Skeletal muscle satellite cell (primary cell): ENCODE measurements around the gene TMEM247.

Experiments used
- H3K27me3 ChIP-seq: 2 replicates; pipeline ENCODE4 v1.7.0; 2013; ENCODE audit warnings: low read length; ENCODE audit not compliant: control insufficient read depth, insufficient read depth
- H3K36me3 ChIP-seq: 2 replicates; pipeline ENCODE4 v1.7.0; 2013; ENCODE audit warnings: mild to moderate bottlenecking, control low read depth, low read length; ENCODE audit not compliant: insufficient read depth
- H3K4me1 ChIP-seq: 2 replicates; pipeline ENCODE4 v1.7.0; 2013; ENCODE audit warnings: low read length; ENCODE audit not compliant: control insufficient read depth, insufficient read depth
- H3K4me2 ChIP-seq: 2 replicates; pipeline ENCODE4 v1.7.0; 2013; ENCODE audit warnings: mild to moderate bottlenecking, low read length
- H3K4me3 ChIP-seq: 2 replicates; pipeline ENCODE4 v1.7.0; 2013; ENCODE audit warnings: low read length
- H3K9ac ChIP-seq: 2 replicates; pipeline ENCODE4 v1.7.0; 2013; ENCODE audit warnings: mild to moderate bottlenecking, low read depth, low read length, moderate library complexity
- H3K9me3 ChIP-seq: replicated peaks from 2 replicates; pipeline ENCODE4 v1.7.0; 2013; ENCODE audit warnings: mild to moderate bottlenecking, control low read depth, low read length

The TMEM247 gene

DNA sequence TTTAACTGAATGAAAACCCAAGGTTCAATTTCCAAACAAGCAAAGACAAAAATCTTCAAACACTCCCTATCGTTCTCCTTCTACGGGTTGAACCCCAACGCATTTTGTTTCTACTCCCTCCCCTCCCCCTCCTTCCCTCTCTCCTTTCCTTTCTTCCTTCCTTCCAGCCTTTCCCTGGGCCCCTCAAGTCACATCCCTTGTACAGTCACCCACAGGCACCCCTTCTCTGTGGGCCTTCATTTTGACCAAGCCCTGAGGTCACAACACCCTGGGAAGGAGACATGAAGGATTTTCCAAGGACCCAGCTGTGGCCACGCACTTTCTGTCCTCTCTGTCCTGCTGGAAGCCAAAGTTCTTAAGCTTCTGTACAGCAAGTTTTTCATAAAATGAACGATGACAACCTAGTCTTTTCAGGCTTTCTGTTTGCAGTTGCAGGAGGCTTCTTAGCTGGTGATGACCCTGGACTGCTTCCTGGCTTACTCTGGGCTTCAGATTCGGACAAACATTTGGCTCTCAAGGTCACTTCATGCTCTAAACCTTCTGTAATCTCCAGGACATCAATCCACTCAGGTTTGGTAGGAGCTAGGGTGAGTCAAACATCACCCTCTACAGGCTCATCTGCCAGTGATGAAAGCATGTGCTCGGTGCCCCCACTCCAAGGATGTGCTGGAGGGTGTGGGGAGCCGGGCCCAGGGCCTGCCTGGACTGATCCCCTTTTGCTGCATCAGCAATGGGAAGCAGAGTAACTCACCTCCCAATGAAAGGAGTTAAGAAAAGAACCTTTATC lies 25.5 kb downstream of the TMEM247 start:
- Histone ChIP-seq H3K36me3 (no peaks in the 10 kb centered on the region), H3K4me2 (no peak overlapping the region), H3K4me3 (no peak overlapping the region), H3K4me1 (no peaks in the 10 kb centered on the region), H3K27me3 (no peaks in the 10 kb centered on the region), H3K9me3 (no peaks in the 10 kb centered on the region), H3K9ac (no peak overlapping the region)

GRCh38 chr2:46505472-46505783 lies 26.1 kb downstream of the TMEM247 start:
- H3K4me1 ChIP-seq: no peaks in the 10 kb centered on the region
- no peaks in the 10 kb centered on the region for H3K27me3 ChIP-seq
- H3K4me3 ChIP-seq: no peak overlapping the region
- no peak overlapping the region for H3K4me2 ChIP-seq
- H3K9me3 ChIP-seq: no peaks in the 10 kb centered on the region
- no peak overlapping the region for H3K9ac ChIP-seq
- H3K36me3 ChIP-seq: no peaks in the 10 kb centered on the region

DNA sequence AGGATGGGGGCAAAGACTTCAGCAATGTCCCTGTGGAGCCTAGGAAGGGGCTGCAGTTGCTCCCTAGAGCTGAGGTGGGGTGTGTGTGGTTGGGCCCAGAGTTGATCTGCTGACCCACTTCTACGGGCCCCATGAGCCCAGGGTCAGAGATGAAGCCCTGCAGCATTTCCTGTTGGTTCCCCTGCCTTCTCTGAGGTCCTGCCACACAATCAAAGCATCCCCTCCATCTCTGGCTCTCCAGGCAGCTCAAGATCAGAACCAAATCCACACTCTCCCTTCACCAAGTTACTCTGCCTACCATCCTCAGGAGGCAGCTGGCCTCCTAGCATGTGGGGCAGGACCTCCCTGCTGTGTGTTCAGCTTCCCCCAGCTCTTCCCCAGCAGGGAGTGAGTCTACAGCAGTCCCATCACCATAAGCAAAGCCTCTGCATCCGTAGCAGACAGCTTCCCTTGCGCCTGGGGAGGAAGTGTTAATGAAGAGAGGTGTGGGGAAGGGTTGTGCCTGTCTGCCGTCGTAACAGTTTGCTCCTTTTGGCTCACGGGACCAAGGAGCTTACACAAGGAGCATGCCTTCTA lies 26.9 kb downstream of the TMEM247 start:
- no peak overlapping the region for H3K4me2 ChIP-seq
- no peaks in the 10 kb centered on the region for H3K4me1 ChIP-seq
- H3K4me3 ChIP-seq: no peak overlapping the region
- no peaks in the 10 kb centered on the region for H3K27me3 ChIP-seq
- no peaks in the 10 kb centered on the region for H3K9me3 ChIP-seq
- H3K9ac ChIP-seq: no peak overlapping the region
- H3K36me3 ChIP-seq: no peaks in the 10 kb centered on the region

- no peak overlapping the region for H3K4me2 ChIP-seq
- no peak overlapping the region for H3K9ac ChIP-seq
Observed at GRCh38 chr2:46508312-46508711, 28.9 kb downstream of the TMEM247 start.

DNA sequence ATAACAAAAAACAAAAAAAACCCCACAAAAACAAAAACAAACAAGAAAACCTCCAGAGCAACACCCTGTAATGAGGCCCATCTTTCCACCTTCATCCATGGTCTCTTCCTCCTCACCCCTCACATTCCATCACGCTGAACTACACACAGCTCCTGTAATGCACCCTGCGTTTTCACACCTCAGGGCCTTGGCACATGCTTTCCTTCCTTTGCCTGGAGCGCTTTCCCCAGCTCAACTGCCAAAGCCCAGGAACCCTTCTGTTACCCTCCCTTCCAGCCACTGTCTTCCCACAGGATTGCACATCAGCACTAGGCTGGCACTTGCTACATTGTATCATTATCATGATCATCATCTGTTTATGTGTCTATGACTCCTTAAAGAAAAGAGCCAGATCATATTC lies 29.4 kb downstream of the TMEM247 start:
- H3K4me2 ChIP-seq: no peak overlapping the region
- no peak overlapping the region for H3K9ac ChIP-seq
- no peak overlapping the region for H3K4me3 ChIP-seq

More at GRCh38 chr2:46508312-46508711, 28.9 kb downstream of the TMEM247 start:
- no peaks in the 10 kb centered on the region for H3K36me3 ChIP-seq
- H3K4me3 ChIP-seq: no peak overlapping the region
- H3K27me3 ChIP-seq: no peaks in the 10 kb centered on the region
- no peaks in the 10 kb centered on the region for H3K9me3 ChIP-seq
- no peaks in the 10 kb centered on the region for H3K4me1 ChIP-seq

DNA sequence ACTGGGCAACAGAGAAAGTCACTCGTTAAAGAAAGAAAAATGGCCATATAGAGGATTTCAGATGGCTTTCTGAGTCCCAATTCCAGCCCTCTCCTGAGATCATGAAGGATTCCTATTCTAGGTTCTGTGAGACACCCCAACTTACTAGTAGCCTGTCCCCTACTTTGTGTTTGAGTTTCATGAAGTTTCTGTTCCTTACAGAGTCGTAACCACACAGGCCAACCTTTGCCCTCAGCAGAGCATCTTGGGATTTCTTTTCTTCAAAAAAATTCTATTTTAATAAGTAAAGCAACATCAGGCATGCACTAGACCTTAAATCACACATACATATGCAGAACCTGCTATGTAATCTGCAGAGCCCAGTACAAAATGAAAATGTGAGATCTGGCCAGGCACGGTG lies 30.4 kb downstream of the TMEM247 start:
- H3K4me3 ChIP-seq: no peak overlapping the region

More for the DNA sequence above, 29.4 kb downstream of the TMEM247 start:
- Histone ChIP-seq H3K27me3 (no peaks in the 10 kb centered on the region), H3K9me3 (no peaks in the 10 kb centered on the region), H3K4me1 (no peaks in the 10 kb centered on the region), H3K36me3 (no peaks in the 10 kb centered on the region)

GRCh38 chr2:46510598-46511177 lies 31.3 kb downstream of the TMEM247 start:
- Histone ChIP-seq H3K4me3 (no peak overlapping the region), H3K4me2 (no peak overlapping the region), H3K9ac (no peak overlapping the region), H3K27me3 (no peaks in the 10 kb centered on the region), H3K4me1 (no peaks in the 10 kb centered on the region), H3K9me3 (no peaks in the 10 kb centered on the region), H3K36me3 (no peaks in the 10 kb centered on the region)

More for the DNA sequence above, 30.4 kb downstream of the TMEM247 start:
- Histone ChIP-seq H3K36me3 (no peaks in the 10 kb centered on the region), H3K4me2 (no peak overlapping the region), H3K9ac (no peak overlapping the region), H3K9me3 (no peaks in the 10 kb centered on the region), H3K27me3 (no peaks in the 10 kb centered on the region), H3K4me1 (no peaks in the 10 kb centered on the region)

GRCh38 chr2:46512185-46512584 lies 32.8 kb downstream of the TMEM247 start:
- peaks cover 2% of the 10 kb centered on the region for H3K9me3 ChIP-seq
- H3K4me3 ChIP-seq: no peak overlapping the region
- H3K9ac ChIP-seq: no peak overlapping the region
- no peaks in the 10 kb centered on the region for H3K4me1 ChIP-seq
- H3K36me3 ChIP-seq: no peaks in the 10 kb centered on the region
- H3K27me3 ChIP-seq: no peaks in the 10 kb centered on the region
- H3K4me2 ChIP-seq: no peak overlapping the region

DNA sequence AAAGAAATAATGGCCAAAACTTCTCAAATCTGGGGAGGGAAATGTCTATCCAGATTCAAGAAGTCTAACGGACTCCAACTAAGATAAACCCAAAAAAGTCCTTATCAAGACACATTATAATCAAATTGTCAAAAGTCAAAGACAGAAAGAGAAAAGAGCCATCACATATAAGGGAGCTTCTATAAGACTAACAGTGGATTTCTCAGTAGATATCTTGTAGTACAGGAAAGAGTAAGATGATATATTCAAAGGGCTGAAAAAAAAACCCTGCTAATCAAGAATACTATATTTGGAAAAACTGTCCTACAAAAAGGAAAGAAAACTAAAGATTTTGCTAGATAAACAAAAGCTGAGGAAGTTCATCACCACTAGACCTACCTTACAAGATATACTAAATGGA lies 35.4 kb downstream of the TMEM247 start:
- no peak overlapping the region for H3K4me2 ChIP-seq
- H3K4me1 ChIP-seq: no peaks in the 10 kb centered on the region
- peaks cover 2% of the 10 kb centered on the region for H3K9me3 ChIP-seq

GRCh38 chr2:46517485-46517884 lies 38.1 kb downstream of the TMEM247 start:
- no peak overlapping the region for H3K9ac ChIP-seq
- no peak overlapping the region for H3K4me3 ChIP-seq
- no peaks in the 10 kb centered on the region for H3K36me3 ChIP-seq
- H3K27me3 ChIP-seq: no peaks in the 10 kb centered on the region
- peaks cover 2% of the 10 kb centered on the region for H3K9me3 ChIP-seq
- no peak overlapping the region for H3K4me2 ChIP-seq
- peaks cover 3% of the 10 kb centered on the region for H3K4me1 ChIP-seq

More for the DNA sequence above, 35.4 kb downstream of the TMEM247 start:
- no peaks in the 10 kb centered on the region for H3K36me3 ChIP-seq
- H3K27me3 ChIP-seq: no peaks in the 10 kb centered on the region
- H3K9ac ChIP-seq: no peak overlapping the region
- no peak overlapping the region for H3K4me3 ChIP-seq

GRCh38 chr2:46518861-46519260 lies 39.5 kb downstream of the TMEM247 start:
- Histone ChIP-seq H3K36me3 (no peaks in the 10 kb centered on the region), H3K4me1 (peaks cover 3% of the 10 kb centered on the region)

DNA sequence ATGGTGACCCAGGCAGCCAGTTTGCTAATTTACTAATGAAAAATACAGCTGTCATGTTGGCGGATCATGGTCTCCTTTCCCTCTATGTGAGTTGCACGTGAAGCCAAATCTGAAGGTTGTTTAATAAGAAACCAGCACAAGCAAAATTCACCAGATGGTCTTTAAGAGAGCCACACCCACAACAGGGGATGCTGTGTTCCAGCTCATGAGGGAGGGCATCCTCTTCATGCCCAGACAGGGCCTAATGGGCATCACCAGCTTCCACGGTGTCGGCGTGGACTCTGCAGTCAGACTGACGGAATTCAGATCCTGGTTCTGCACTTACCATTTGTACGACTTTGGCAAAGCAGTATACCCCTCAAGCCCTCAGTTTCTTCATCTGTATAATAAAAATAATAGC lies 39.9 kb downstream of the TMEM247 start:
- Histone ChIP-seq H3K9me3 (peaks cover 2% of the 10 kb centered on the region), H3K36me3 (no peaks in the 10 kb centered on the region), H3K27me3 (no peaks in the 10 kb centered on the region), H3K4me2 (no peak overlapping the region), H3K4me3 (no peak overlapping the region), H3K4me1 (peaks cover 3% of the 10 kb centered on the region), H3K9ac (no peak overlapping the region)

More at GRCh38 chr2:46518861-46519260, 39.5 kb downstream of the TMEM247 start:
- H3K4me3 ChIP-seq: no peak overlapping the region
- no peak overlapping the region for H3K4me2 ChIP-seq
- no peaks in the 10 kb centered on the region for H3K27me3 ChIP-seq
- H3K9ac ChIP-seq: no peak overlapping the region
- H3K9me3 ChIP-seq: peaks cover 2% of the 10 kb centered on the region
